Loucy (cell line): Measurements from ENCODE around the gene CIBAR2.

Experiments
- CTCF ChIP-seq: fragments of 200-600 bp; sonication (generic); conservative IDR thresholded peaks from 2 replicates; pipeline ENCODE4 v1.5.1; 2014; ENCODE audit warnings: mild to moderate bottlenecking, antibody characterized with exemption, low read length
- EZH2phosphoT487 ChIP-seq: fragments of 200-600 bp; IDR thresholded peaks from 2 replicates; pipeline ENCODE4 v1.6.1; 2018; ENCODE audit warnings: antibody characterized with exemption, mild to moderate bottlenecking, moderate library complexity, borderline replicate concordance

DNA sequence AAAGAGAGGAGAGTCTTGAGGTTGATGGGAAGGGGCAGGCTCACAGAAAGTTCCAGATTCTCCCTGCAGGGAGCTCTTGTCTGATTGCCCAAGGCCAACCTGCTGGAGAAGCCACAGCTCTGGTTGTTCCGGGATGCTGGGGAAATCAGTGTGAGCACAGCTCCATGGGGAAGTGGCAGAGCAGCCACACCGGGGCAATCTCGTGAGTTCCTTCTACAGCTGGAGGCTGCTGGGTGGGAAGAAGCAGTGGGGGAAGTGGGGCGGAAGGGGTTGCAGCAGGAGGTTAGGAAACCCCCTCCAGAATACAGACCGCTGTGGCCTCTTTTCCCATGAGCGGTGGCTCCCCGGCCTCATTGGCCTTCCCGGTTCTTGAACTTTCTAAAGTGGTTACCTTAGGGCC is 50.7 kb downstream of the CIBAR2 start:
- TF ChIP-seq CTCF: no peak
- TF ChIP-seq EZH2phosphoT487: no peak
